MM.1S (cell line): ENCODE measurements around the gene IER5.

ENCODE experiments used
- DNase-seq: peaks from one replicate; pipeline ENCODE4 v3.0.0-alpha.2; 2015
- H2AFZ ChIP-seq: fragments of 300-600 bp; sonication (generic); 2 replicates; pipeline ENCODE4 v1.6.0; 2016; ENCODE audit warnings: antibody characterized with exemption, low read length
- H3F3A ChIP-seq: fragments of 300-600 bp; sonication (generic); 2 replicates; pipeline ENCODE4 v1.6.1; 2016; ENCODE audit warnings: mild to moderate bottlenecking, antibody characterized with exemption, low read length, moderate library complexity, mixed read lengths; ENCODE audit not compliant: insufficient read depth
- H3K27ac ChIP-seq: fragments of 300-600 bp; sonication (generic); 2 replicates; pipeline ENCODE4 v1.5.1; 2016; ENCODE audit warnings: mild to moderate bottlenecking, low read length
- H3K27me3 ChIP-seq: fragments of 300-600 bp; sonication (generic); replicated peaks from 2 replicates; pipeline ENCODE4 v1.6.0; 2016; ENCODE audit warnings: low read length; ENCODE audit not compliant: insufficient read depth
- H3K36me3 ChIP-seq: fragments of 300-600 bp; sonication (generic); replicated peaks from 2 replicates; pipeline ENCODE4 v1.6.1; 2016; ENCODE audit warnings: mild to moderate bottlenecking, low read length, mixed read lengths; ENCODE audit not compliant: insufficient read depth
- H3K4me1 ChIP-seq: fragments of 300-600 bp; sonication (generic); 2 replicates; pipeline ENCODE4 v1.6.1; 2016; ENCODE audit warnings: low read length, mixed read lengths
- H3K4me2 ChIP-seq: fragments of 300-600 bp; sonication (generic); 2 replicates; pipeline ENCODE4 v1.6.0; 2016; ENCODE audit warnings: low read depth, low read length
- H3K4me3 ChIP-seq: fragments of 300-600 bp; sonication (generic); 2 replicates; pipeline ENCODE4 v1.5.1; 2016; ENCODE audit warnings: low read length, mixed read lengths
- H3K79me2 ChIP-seq: fragments of 300-600 bp; sonication (generic); 2 replicates; pipeline ENCODE4 v1.6.1; 2016; ENCODE audit warnings: mixed run types, low read length, mixed read lengths
- H3K9ac ChIP-seq: fragments of 300-600 bp; sonication (generic); 2 replicates; pipeline ENCODE4 v1.6.1; 2016; ENCODE audit warnings: low read length, mixed read lengths
- H3K9me2 ChIP-seq: fragments of 300-600 bp; sonication (generic); replicated peaks from 2 replicates; pipeline ENCODE4 v1.6.1; 2016; ENCODE audit warnings: mild to moderate bottlenecking, low read length, mixed read lengths; ENCODE audit not compliant: insufficient read depth
- H3K9me3 ChIP-seq: fragments of 300-600 bp; sonication (generic); replicated peaks from 2 replicates; pipeline ENCODE4 v1.6.1; 2016; ENCODE audit warnings: mild to moderate bottlenecking, low read length, mixed read lengths; ENCODE audit not compliant: insufficient read depth
- H4K20me1 ChIP-seq: fragments of 300-600 bp; sonication (generic); 2 replicates; pipeline ENCODE4 v1.6.1; 2016; ENCODE audit warnings: mild to moderate bottlenecking, low read length, moderate library complexity, mixed read lengths; ENCODE audit not compliant: insufficient read depth
- EZH2 ChIP-seq: fragments of 300-600 bp; sonication (generic); optimal IDR thresholded peaks from 2 replicates; pipeline ENCODE3; 2017; ENCODE audit warnings: low read depth, mild to moderate bottlenecking, antibody characterized with exemption, low read length, mixed read lengths
- EZH2phosphoT487 ChIP-seq: fragments of 300-600 bp; sonication (generic); IDR thresholded peaks from 2 replicates; pipeline ENCODE4 v1.6.1; 2018; ENCODE audit warnings: antibody characterized with exemption, low read length
- TF ChIP-seq, protein P1 (sequence below): fragments of 300-600 bp; sonication (generic); IDR thresholded peaks from 2 replicates; pipeline ENCODE4 v1.5.1; 2016; ENCODE audit warnings: antibody characterized with exemption, low read length, mixed read lengths

Gene IER5

DNA sequence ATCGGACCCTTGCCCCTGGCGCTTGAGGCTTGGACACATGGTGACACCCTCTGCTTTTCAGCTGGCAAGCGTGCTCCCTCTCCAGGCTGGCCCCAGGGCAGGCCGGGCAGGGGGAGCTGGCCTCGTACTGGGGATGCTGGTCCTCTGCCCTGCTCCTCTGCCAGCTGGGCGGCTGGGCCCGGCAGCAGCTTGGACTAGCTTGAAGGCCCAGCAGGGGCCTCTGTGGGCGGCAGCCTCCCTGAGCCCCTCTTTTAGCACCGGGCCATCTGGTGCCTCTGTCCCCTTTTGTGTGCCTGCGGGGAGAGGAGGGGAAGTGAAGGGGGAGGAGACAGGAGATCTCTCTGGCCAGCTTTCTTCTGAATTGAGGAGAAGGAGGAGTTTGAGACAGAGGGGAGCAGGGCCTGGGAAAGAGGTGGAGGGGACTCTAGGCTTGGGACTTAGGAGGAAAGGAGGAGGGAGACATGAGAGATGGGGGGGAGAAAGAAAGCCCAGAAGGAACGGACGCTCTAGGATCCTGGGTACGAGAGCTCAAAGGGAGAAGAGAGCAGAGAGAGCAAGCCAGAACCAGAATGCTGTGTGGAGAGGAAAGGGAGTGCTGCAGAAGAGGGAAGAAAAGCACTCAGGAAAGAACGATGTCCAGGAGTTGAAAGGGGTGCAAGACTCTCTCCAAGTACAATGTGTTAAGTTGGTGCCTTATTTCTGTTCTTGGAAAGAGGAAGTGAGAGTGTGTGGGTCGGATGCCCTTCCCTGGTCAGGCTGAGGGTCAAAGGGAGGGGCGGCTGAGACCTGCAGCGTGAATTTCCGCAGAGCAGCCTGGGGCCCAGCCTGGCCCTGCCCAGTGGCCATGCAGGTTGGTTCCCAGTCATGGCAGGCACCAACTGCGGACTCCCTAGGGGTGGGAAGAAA, 40.3 kb downstream of the IER5 start:
- Histone ChIP-seq H3F3A (peaks cover 22% of the 10 kb centered on the region; the same call in 1 of the 2 replicates), H3K4me1 (peaks cover 64% of the 10 kb centered on the region), H4K20me1 (no peaks in the 10 kb centered on the region), H3K79me2 (no peaks in the 10 kb centered on the region), H3K9me3 (no peaks in the 10 kb centered on the region), H3K4me3 (peak overlapping the region; percentile 43), H3K27me3 (no peaks in the 10 kb centered on the region), H3K36me3 (no peaks in the 10 kb centered on the region), H3K27ac (peak overlapping the region; percentile 79), H3K4me2 (peak overlapping the region; percentile 79), H3K9ac (peak overlapping the region; percentile 49), H2AFZ (peak overlapping the region; percentile 82), H3K9me2 (no peaks in the 10 kb centered on the region)
- TF ChIP-seq, protein P1, sequence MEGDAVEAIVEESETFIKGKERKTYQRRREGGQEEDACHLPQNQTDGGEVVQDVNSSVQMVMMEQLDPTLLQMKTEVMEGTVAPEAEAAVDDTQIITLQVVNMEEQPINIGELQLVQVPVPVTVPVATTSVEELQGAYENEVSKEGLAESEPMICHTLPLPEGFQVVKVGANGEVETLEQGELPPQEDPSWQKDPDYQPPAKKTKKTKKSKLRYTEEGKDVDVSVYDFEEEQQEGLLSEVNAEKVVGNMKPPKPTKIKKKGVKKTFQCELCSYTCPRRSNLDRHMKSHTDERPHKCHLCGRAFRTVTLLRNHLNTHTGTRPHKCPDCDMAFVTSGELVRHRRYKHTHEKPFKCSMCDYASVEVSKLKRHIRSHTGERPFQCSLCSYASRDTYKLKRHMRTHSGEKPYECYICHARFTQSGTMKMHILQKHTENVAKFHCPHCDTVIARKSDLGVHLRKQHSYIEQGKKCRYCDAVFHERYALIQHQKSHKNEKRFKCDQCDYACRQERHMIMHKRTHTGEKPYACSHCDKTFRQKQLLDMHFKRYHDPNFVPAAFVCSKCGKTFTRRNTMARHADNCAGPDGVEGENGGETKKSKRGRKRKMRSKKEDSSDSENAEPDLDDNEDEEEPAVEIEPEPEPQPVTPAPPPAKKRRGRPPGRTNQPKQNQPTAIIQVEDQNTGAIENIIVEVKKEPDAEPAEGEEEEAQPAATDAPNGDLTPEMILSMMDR = no peak
- TF ChIP-seq EZH2phosphoT487 (no peak), EZH2 (no peak)
- peak; percentile 71 for DNase-seq

- H3F3A ChIP-seq = peaks cover 32% of the 10 kb centered on the region
- peak overlapping the region; percentile 79; the same call in 1 of the 2 replicates for H3K27ac ChIP-seq
- H3K4me3 ChIP-seq = no peak overlapping the region
- H3K9me3 ChIP-seq = no peaks in the 10 kb centered on the region
- DNase-seq = no peak
- peaks cover 71% of the 10 kb centered on the region for H3K4me1 ChIP-seq
- H3K27me3 ChIP-seq = no peaks in the 10 kb centered on the region
- no peaks in the 10 kb centered on the region for H3K36me3 ChIP-seq
- no peaks in the 10 kb centered on the region for H4K20me1 ChIP-seq
- TF ChIP-seq EZH2 (no peak), EZH2phosphoT487 (no peak)
- TF ChIP-seq, protein P1 = no peak
- no peaks in the 10 kb centered on the region for H3K9me2 ChIP-seq
- H3K9ac ChIP-seq = no peak overlapping the region
- H3K4me2 ChIP-seq = peak overlapping the region; percentile 79
- no peaks in the 10 kb centered on the region for H3K79me2 ChIP-seq
- no peak overlapping the region for H2AFZ ChIP-seq
Measured at GRCh38 chr1:181129771-181130606, 41.5 kb downstream of the IER5 start.

GRCh38 chr1:181131255-181131941, 42.9 kb downstream of the IER5 start:
- Histone ChIP-seq H3F3A (peaks cover 36% of the 10 kb centered on the region), H3K9me2 (no peaks in the 10 kb centered on the region), H3K9me3 (no peaks in the 10 kb centered on the region), H3K4me1 (peaks cover 81% of the 10 kb centered on the region), H3K4me3 (no peak overlapping the region), H2AFZ (peak overlapping the region; percentile 18), H4K20me1 (no peaks in the 10 kb centered on the region), H3K27me3 (no peaks in the 10 kb centered on the region), H3K79me2 (no peaks in the 10 kb centered on the region), H3K9ac (no peak overlapping the region), H3K27ac (peak overlapping the region; percentile 54; the same call in 1 of the 2 replicates), H3K4me2 (peak overlapping the region; percentile 32; the same call in 1 of the 2 replicates), H3K36me3 (no peaks in the 10 kb centered on the region)
- TF ChIP-seq EZH2phosphoT487 = no peak
- TF ChIP-seq, protein P1 = no peak
- no peak for TF ChIP-seq EZH2
- DNase-seq = peak; percentile 46
